Glutamatergic neuron (in vitro differentiated cells): ENCODE measurements around the gene RAB35. TPM values are rescaled to one million over a fixed set of nuclear protein-coding genes. Genes with fewer than 3 reads are reported as not detected.

Experiments
- DNase-seq: peaks from one replicate; pipeline ENCODE4 v3.0.0; 2022
- H3K27ac Mint-ChIP-seq: one replicate; pipeline ENCODE4 v1.8.0; 2020; ENCODE audit warnings: mild to moderate bottlenecking, mixed read lengths, inconsistent platforms; ENCODE audit not compliant: unreplicated experiment
- H3K27me3 Mint-ChIP-seq: one replicate; pipeline ENCODE4 v1.8.0; 2020; ENCODE audit warnings: mild to moderate bottlenecking, moderate library complexity, mixed read lengths, inconsistent platforms; ENCODE audit not compliant: unreplicated experiment
- H3K36me3 Mint-ChIP-seq: one replicate; pipeline ENCODE4 v1.8.0; 2020; ENCODE audit warnings: mild to moderate bottlenecking, mixed read lengths, inconsistent platforms; ENCODE audit not compliant: unreplicated experiment
- H3K4me1 Mint-ChIP-seq: one replicate; pipeline ENCODE4 v1.8.0; 2020; ENCODE audit warnings: mild to moderate bottlenecking, low read depth, mixed read lengths, inconsistent platforms; ENCODE audit not compliant: unreplicated experiment
- H3K4me3 Mint-ChIP-seq: one replicate; pipeline ENCODE4 v1.8.0; 2020; ENCODE audit warnings: mild to moderate bottlenecking, mixed read lengths, inconsistent platforms; ENCODE audit not compliant: unreplicated experiment
- H3K9me3 Mint-ChIP-seq: one replicate; pipeline ENCODE4 v1.8.0; 2020; ENCODE audit warnings: mild to moderate bottlenecking, moderate library complexity, mixed read lengths, inconsistent platforms; ENCODE audit not compliant: unreplicated experiment
- CTCF ChIP-seq: fragments of 200-600 bp; sonication (generic); IDR thresholded peaks from one replicate; pipeline ENCODE4 v1.5.0; 2021; ENCODE audit not compliant: partially characterized antibody, unreplicated experiment
- total RNA-seq: library from RNA; stranded (reverse); fragmentation: NEBNext Ultra II Directional; extraction: Animal tissue kit (Norgen Biotek cat#: 25700); gene quantifications from one replicate; pipeline ENCODE4 v1.2.1, GENCODE V29; 2021; ENCODE audit not compliant: unreplicated experiment

RAB35 gene
- total RNA-seq, 1 donor from 2014 or later: 57.2 TPM

DNA sequence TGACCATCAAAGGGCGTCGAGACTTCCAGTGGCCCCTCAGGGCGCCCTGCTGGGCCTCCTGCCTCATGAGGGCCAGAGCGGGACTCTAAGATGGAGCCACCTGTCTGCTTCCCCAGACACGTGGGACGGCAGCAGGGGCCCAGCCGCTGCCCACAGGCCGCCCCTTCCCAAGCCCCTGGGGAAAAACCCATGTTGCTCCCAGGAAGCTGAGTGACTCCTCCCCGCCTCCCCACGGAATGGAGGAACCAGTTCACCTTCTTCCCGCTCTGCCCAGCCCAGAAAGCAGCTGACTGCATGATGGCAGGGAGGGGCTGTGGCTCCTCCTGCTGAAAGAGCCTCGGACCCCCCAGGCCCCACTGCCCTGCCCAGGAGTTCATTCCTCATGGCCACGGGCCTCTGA, 14.9 kb downstream of the RAB35 start:
- Mint-ChIP-seq H3K36me3 (no peaks in the 10 kb centered on the region), H3K4me1 (peaks cover 13% of the 10 kb centered on the region), H3K27me3 (peaks cover 5% of the 10 kb centered on the region), H3K9me3 (peaks cover 3% of the 10 kb centered on the region), H3K27ac (peak overlapping the region; percentile 62), H3K4me3 (no peak overlapping the region)
- DNase-seq: no peak
- TF ChIP-seq CTCF: no peak

- no peak for DNase-seq
- no peak for TF ChIP-seq CTCF
- Mint-ChIP-seq H3K9me3 (peaks cover 3% of the 10 kb centered on the region), H3K4me1 (peaks cover 13% of the 10 kb centered on the region), H3K4me3 (no peak overlapping the region), H3K36me3 (no peaks in the 10 kb centered on the region), H3K27ac (peak overlapping the region; percentile 62), H3K27me3 (peaks cover 5% of the 10 kb centered on the region)
Observed at GRCh38 chr12:120101182-120101581, 15.4 kb downstream of the RAB35 start.

DNA sequence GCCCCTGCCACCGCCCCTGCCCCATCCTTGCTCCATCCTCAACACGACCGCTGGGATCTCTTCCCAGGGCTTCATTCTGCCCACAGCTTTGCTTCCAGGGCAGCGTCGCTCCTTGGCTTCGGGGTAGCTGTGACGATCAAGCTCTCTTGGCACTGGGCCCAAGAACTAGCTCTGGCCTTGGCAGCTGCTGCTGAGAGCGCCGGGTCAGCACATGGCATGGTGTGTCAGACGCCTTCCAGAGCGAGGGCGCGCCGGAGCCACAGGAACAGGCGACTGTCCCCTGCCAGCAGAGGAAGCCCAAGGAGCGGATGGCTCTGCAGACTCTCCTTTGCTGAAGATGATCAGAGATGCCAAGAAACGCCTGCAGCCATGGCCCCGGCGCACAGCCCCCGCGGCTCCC, 15.9 kb downstream of the RAB35 start:
- H3K27ac Mint-ChIP-seq: no peak overlapping the region
- no peak overlapping the region for H3K4me3 Mint-ChIP-seq
- no peak for TF ChIP-seq CTCF
- no peak for DNase-seq
- peaks cover 5% of the 10 kb centered on the region for H3K27me3 Mint-ChIP-seq
- peaks cover 13% of the 10 kb centered on the region for H3K4me1 Mint-ChIP-seq
- no peaks in the 10 kb centered on the region for H3K36me3 Mint-ChIP-seq
- H3K9me3 Mint-ChIP-seq: peaks cover 3% of the 10 kb centered on the region

DNA sequence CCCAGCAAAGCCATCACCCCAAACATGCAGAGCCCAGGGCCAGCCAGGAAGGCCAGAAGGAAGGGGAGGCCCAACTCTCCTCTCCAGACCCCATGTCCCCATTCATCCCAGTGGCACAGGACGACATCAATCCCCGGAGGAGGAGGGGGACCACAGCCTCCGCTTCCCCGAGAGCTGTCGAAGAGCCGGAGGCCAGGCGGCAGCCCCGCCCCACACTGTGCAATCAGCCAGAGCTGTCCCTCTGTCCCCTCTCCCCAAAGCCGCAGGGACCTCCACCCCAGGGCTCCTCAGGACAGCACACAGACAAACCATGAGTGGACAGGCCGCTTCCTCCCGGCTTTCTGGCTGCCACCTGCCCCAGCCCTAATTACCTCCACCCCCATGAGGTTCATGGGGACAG, 16.8 kb downstream of the RAB35 start:
- no peak overlapping the region for H3K27ac Mint-ChIP-seq
- H3K27me3 Mint-ChIP-seq: peaks cover 7% of the 10 kb centered on the region
- DNase-seq: no peak
- TF ChIP-seq CTCF: no peak
- peaks cover 13% of the 10 kb centered on the region for H3K4me1 Mint-ChIP-seq
- peaks cover 3% of the 10 kb centered on the region for H3K9me3 Mint-ChIP-seq
- no peaks in the 10 kb centered on the region for H3K36me3 Mint-ChIP-seq
- no peak overlapping the region for H3K4me3 Mint-ChIP-seq

GRCh38 chr12:120098756-120099470, 17.6 kb downstream of the RAB35 start:
- no peak for DNase-seq
- Mint-ChIP-seq H3K27ac (no peak overlapping the region), H3K27me3 (peaks cover 10% of the 10 kb centered on the region), H3K4me1 (peaks cover 17% of the 10 kb centered on the region), H3K36me3 (no peaks in the 10 kb centered on the region), H3K9me3 (peaks cover 4% of the 10 kb centered on the region), H3K4me3 (no peak overlapping the region)
- TF ChIP-seq CTCF: no peak
